Measurements from ENCODE around the gene AFP. TPM values are rescaled to one million over a fixed set of nuclear protein-coding genes. Genes with fewer than 3 reads are reported as not detected.

The AFP gene
- total RNA-seq, 1 donor from 2014 or later: not detected

GRCh38 chr4:73396304-73396703 is 39.7 kb upstream of the AFP start:
- Histone ChIP-seq H3K4me1 (no peaks in the 10 kb centered on the region), H3K27ac (no peak overlapping the region), H3K36me3 (no peaks in the 10 kb centered on the region), H3K27me3 (no peaks in the 10 kb centered on the region), H3K4me3 (no peak overlapping the region), H3K9me3 (no peaks in the 10 kb centered on the region)
- DNase-seq (ENCODE audit: extremely low spot score in 2 of 2): no peak
- intact Hi-C loops (cut with DNase I): no loop called here
- TF ChIP-seq POLR2AphosphoS5 (IDR thresholded peaks at IDR 0.05; ENCODE audit: insufficient read depth in 1 of 2, low read depth in 1 of 2): no peak
- TF ChIP-seq CTCF (IDR thresholded peaks at IDR 0.05): no peak
- no peak for TF ChIP-seq POLR2A (IDR thresholded peaks at IDR 0.05)

GRCh38 chr4:73396993-73397972 is 38.7 kb upstream of the AFP start:
- intact Hi-C loops (cut with DNase I): no loop called here
- H3K27ac ChIP-seq: no peak overlapping the region
- no peaks in the 10 kb centered on the region for H3K4me1 ChIP-seq
- no peak overlapping the region for H3K4me3 ChIP-seq
- TF ChIP-seq POLR2AphosphoS5 (IDR thresholded peaks at IDR 0.05; ENCODE audit: insufficient read depth in 1 of 2, low read depth in 1 of 2): no peak
- no peak for TF ChIP-seq CTCF (IDR thresholded peaks at IDR 0.05)
- TF ChIP-seq POLR2A (IDR thresholded peaks at IDR 0.05): no peak
- no peaks in the 10 kb centered on the region for H3K36me3 ChIP-seq
- no peaks in the 10 kb centered on the region for H3K27me3 ChIP-seq
- DNase-seq (ENCODE audit: extremely low spot score in 2 of 2): no peak
- no peaks in the 10 kb centered on the region for H3K9me3 ChIP-seq

GRCh38 chr4:73401412-73401811 is 34.6 kb upstream of the AFP start:
- Histone ChIP-seq H3K27me3 (no peaks in the 10 kb centered on the region), H3K4me1 (no peaks in the 10 kb centered on the region), H3K4me3 (no peak overlapping the region), H3K9me3 (no peaks in the 10 kb centered on the region), H3K27ac (no peak overlapping the region), H3K36me3 (no peaks in the 10 kb centered on the region)
- no peak for DNase-seq (ENCODE audit: extremely low spot score in 2 of 2)
- TF ChIP-seq CTCF (IDR thresholded peaks at IDR 0.05) (no peak), POLR2AphosphoS5 (IDR thresholded peaks at IDR 0.05; ENCODE audit: insufficient read depth in 1 of 2, low read depth in 1 of 2) (no peak), POLR2A (IDR thresholded peaks at IDR 0.05) (no peak)
- intact Hi-C loops (cut with DNase I): no loop called here

- intact Hi-C loops (cut with DNase I): no loop called here
- H3K27me3 ChIP-seq: no peaks in the 10 kb centered on the region
- no peaks in the 10 kb centered on the region for H3K36me3 ChIP-seq
- no peak for DNase-seq (ENCODE audit: extremely low spot score in 2 of 2)
- H3K4me1 ChIP-seq: no peaks in the 10 kb centered on the region
- no peak within 1 kb of the TSS for H3K4me3 ChIP-seq
- no peaks in the 10 kb centered on the region for H3K9me3 ChIP-seq
- TF ChIP-seq POLR2A (IDR thresholded peaks at IDR 0.05) (no peak), CTCF (IDR thresholded peaks at IDR 0.05) (no peak), POLR2AphosphoS5 (IDR thresholded peaks at IDR 0.05; ENCODE audit: insufficient read depth in 1 of 2, low read depth in 1 of 2) (no peak)
- no peak within 1 kb of the TSS for H3K27ac ChIP-seq
These were observed 32.0 kb upstream of the AFP start, which contains the start of gene ALB for GRCh38 chr4:73404042-73404441. TSS of gene ALB (plus strand) at chr4:73404287. CDS start at chr4:73404328, 41 bp downstream.

- H3K36me3 ChIP-seq: no peaks in the 10 kb centered on the region
- no peaks in the 10 kb centered on the region for H3K27me3 ChIP-seq
- no peak overlapping the region for H3K27ac ChIP-seq
- no peaks in the 10 kb centered on the region for H3K4me1 ChIP-seq
- DNase-seq (ENCODE audit: extremely low spot score in 2 of 2): no peak
- H3K4me3 ChIP-seq: no peak overlapping the region
- intact Hi-C loops (cut with DNase I): no loop called here
- TF ChIP-seq CTCF (IDR thresholded peaks at IDR 0.05) (no peak), POLR2A (IDR thresholded peaks at IDR 0.05) (no peak), POLR2AphosphoS5 (IDR thresholded peaks at IDR 0.05; ENCODE audit: insufficient read depth in 1 of 2, low read depth in 1 of 2) (no peak)
- H3K9me3 ChIP-seq: no peaks in the 10 kb centered on the region
These were observed 31.6 kb upstream of the AFP start for GRCh38 chr4:73404457-73404856.
